Kidney (tissue), 14 donors: ENCODE data around the gene FOXP2. TPM values are rescaled to one million over a fixed set of nuclear protein-coding genes. Genes with fewer than 3 reads are reported as not detected.
A peak's percentile ranks its signal among the peaks of the same experiment; 100 is the strongest.

Source experiments
- DNase-seq, 5 donors: peaks; one replicate each; pipeline ENCODE4 v3.0.0-alpha.2; 2013 to 2020
- FAIRE-seq: peaks from 2 replicates; lab custom pipeline; 2012; peaks lifted over from hg19 to GRCh38; lab: Jason Lieb, UNC
- H3K27ac ChIP-seq, 2 donors: one replicate each; pipeline ENCODE4 v1.7.0; 2013; ENCODE audit warnings: low read depth in 2 of 2, low read length in 2 of 2, inconsistent platforms in 1 of 2
- H3K27me3 ChIP-seq: one replicate; pipeline ENCODE4 v1.7.1; 2013; ENCODE audit warnings: low read length, inconsistent platforms; ENCODE audit not compliant: control insufficient read depth, insufficient read depth
- H3K36me3 ChIP-seq, 3 donors: one replicate each; pipeline versions ENCODE4 v1.7.0 to v1.7.1; 2013; ENCODE audit warnings: low read length in 3 of 3, control low read depth in 1 of 3, inconsistent platforms in 1 of 3; ENCODE audit not compliant: insufficient read depth in 3 of 3, control insufficient read depth in 2 of 3
- H3K4me1 ChIP-seq, 3 donors: one replicate each; pipeline versions ENCODE4 v1.7.0 to v1.7.1; 2013; ENCODE audit warnings: low read length in 3 of 3, inconsistent platforms in 1 of 3, low read depth in 1 of 3; ENCODE audit not compliant: control insufficient read depth in 2 of 3, insufficient read depth in 2 of 3
- H3K4me3 ChIP-seq, 3 donors: one replicate each; pipeline versions ENCODE4 v1.7.0 to v1.8.1; 2013; ENCODE audit warnings: low read length in 3 of 3, control low read depth in 1 of 3, inconsistent platforms in 1 of 3
- H3K9ac ChIP-seq, 3 donors: one replicate each; pipeline versions ENCODE4 v1.7.0 to v1.7.1; 2013; ENCODE audit warnings: low read length in 3 of 3, control low read depth in 1 of 3, inconsistent platforms in 1 of 3
- H3K9me3 ChIP-seq, 3 donors: one replicate each; pipeline versions ENCODE4 v1.7.0 to v1.7.1; 2013; ENCODE audit warnings: low read length in 3 of 3, control low read depth in 1 of 3, inconsistent platforms in 1 of 3; ENCODE audit not compliant: control insufficient read depth in 2 of 3, insufficient read depth in 1 of 3
- CTCF ChIP-seq: IDR thresholded peaks from 3 replicates; pipeline ENCODE4 v1.5.1; 2012; ENCODE audit warnings: mild to moderate bottlenecking, moderate library complexity, borderline replicate concordance; ENCODE audit not compliant: insufficient read depth; ENCODE audit errors: extremely low read depth
- intact Hi-C: fragments of 100-400 bp; cut with DNase I; formaldehyde crosslinking; loops from one replicate; pipeline ENCODE4 v1.11.1; 2022
- polyA plus RNA-seq: library from polyadenylated mRNA; stranded (reverse); fragments of 350-450 nt; fragmentation: Illumina TruSeq; extraction: RNeasy Lipid Tissue Mini Kit (QIAGEN cat#74804); gene quantifications from one replicate; pipeline ENCODE4 v1.2.3, GENCODE V29; 2014; ENCODE audit warnings: low read depth, low replicate concordance; ENCODE audit not compliant: insufficient read depth
- total RNA-seq: library from RNA; stranded (reverse); fragmentation: NEBNext Ultra II Directional; extraction: Animal tissue kit (Norgen Biotek cat#: 25700); gene quantifications from one replicate; pipeline ENCODE4 v1.2.1, GENCODE V29; 2021
- donor health status: control.
- donor health status: control.
- donor health status: control.
- donor health status: control.
- donor health status: control.
- donor health status: DM: yes; HTN: yes; CAD: no.
- donor health status: Normal renal cell carcinoma (clear cell type).

Gene FOXP2
- total and polyA plus RNA-seq, 2 donors from 2014 or later, result 0.69 to 8.0 TPM

DNA sequence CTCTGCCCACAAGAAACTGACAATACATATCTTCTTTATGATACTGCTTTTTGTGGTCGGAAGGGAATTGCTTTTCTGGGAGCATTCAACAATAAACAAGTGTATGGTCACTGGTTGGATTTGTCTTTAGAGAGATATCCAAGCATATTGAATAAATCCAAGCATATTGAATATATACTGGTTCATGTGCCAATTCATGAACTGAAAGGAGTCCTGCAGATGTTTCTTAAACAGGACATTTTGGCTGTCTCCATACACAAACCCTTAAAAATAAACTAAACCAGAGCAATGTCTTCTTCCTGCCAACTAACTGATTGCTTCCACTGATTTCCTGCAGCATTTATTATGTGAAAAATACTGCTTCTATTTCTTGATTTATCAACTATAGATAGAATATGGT lies 173.9 kb downstream of the FOXP2 start:
- H3K4me3 ChIP-seq, result no peak overlapping the region
- no peak overlapping the region for H3K27ac ChIP-seq
- no peak for TF ChIP-seq CTCF
- H3K4me1 ChIP-seq, result no peaks in the 10 kb centered on the region
- H3K36me3 ChIP-seq, result no peaks in the 10 kb centered on the region
- H3K9me3 ChIP-seq, result no peaks in the 10 kb centered on the region
- intact Hi-C loops, result no loop called here
- FAIRE-seq (no peak), DNase-seq (no peak)
- no peak overlapping the region for H3K9ac ChIP-seq
- no peaks in the 10 kb centered on the region for H3K27me3 ChIP-seq

DNA sequence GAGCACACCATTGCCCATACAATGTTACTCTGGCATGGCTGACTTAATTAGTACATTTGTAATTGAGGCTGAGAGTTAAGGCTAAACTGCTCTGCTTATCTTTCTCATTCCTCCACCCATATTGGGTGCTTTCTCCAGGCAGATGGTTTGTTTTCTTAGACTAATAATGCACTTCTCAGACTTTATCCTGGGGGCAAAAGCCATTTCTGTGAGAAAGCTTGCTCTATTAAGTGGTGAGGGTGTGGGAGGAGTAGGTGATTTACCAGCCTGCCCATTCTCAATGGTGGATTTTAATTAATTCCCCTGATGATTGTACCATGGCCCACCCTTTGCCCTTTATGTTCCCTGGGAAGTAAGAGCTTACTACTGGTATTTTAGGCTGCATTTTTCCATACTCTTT lies 174.8 kb downstream of the FOXP2 start:
- H3K27me3 ChIP-seq, result no peaks in the 10 kb centered on the region
- intact Hi-C loops, result no loop called here
- H3K27ac ChIP-seq, result no peak overlapping the region
- H3K36me3 ChIP-seq, result no peaks in the 10 kb centered on the region
- H3K4me3 ChIP-seq, result no peak overlapping the region
- peak in 2 of 5 donors; percentile 10 to 33 for DNase-seq
- no peaks in the 10 kb centered on the region for H3K4me1 ChIP-seq
- no peak overlapping the region for H3K9ac ChIP-seq
- TF ChIP-seq CTCF, result no peak
- H3K9me3 ChIP-seq, result no peaks in the 10 kb centered on the region
- FAIRE-seq, result no peak

DNA sequence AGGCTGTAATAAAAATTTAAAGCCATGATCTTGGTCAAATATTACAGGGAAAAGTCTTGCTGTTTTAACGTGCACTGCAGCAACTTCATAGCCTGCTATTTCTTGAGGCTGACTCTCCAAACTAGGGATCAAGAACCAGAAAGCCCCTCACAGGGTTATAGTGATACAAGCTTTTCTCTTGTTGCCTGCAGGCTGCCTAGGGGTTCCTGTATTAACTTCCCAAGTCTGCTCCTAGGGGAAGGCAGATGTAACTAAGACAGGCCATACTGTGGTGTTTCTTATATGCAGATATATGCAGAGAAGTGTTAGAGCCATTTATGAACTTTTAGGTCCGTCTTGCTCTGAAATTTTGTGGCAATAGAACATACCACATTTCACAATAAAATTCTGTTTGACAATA lies 175.7 kb downstream of the FOXP2 start:
- no peaks in the 10 kb centered on the region for H3K9me3 ChIP-seq
- no peak overlapping the region for H3K9ac ChIP-seq
- H3K27me3 ChIP-seq, result no peaks in the 10 kb centered on the region
- no peak for TF ChIP-seq CTCF
- no peak overlapping the region for H3K27ac ChIP-seq
- H3K36me3 ChIP-seq, result no peaks in the 10 kb centered on the region
- DNase-seq (no peak), FAIRE-seq (no peak)
- H3K4me1 ChIP-seq, result no peaks in the 10 kb centered on the region
- H3K4me3 ChIP-seq, result no peak overlapping the region
- intact Hi-C loops, result no loop called here

GRCh38 chr7:114598946-114599345 lies 184.3 kb downstream of the FOXP2 start:
- no peak overlapping the region for H3K4me3 ChIP-seq
- H3K27ac ChIP-seq, result no peak overlapping the region
- DNase-seq, result no peak
- no peaks in the 10 kb centered on the region for H3K27me3 ChIP-seq
- TF ChIP-seq CTCF, result no peak
- no peaks in the 10 kb centered on the region for H3K9me3 ChIP-seq
- no peak overlapping the region for H3K9ac ChIP-seq
- intact Hi-C loops, result no loop called here
- no peaks in the 10 kb centered on the region for H3K36me3 ChIP-seq
- H3K4me1 ChIP-seq, result no peaks in the 10 kb centered on the region
- no peak for FAIRE-seq
